Neural progenitor cell (in vitro differentiated cells): Measurements from ENCODE around the gene CUTA.

Experiments used
- EZH2 ChIP-seq: fragments of 200-600 bp; sonication (generic); IDR thresholded peaks from 2 replicates; pipeline ENCODE4 v1.6.1; 2017; ENCODE audit warnings: antibody characterized with exemption, mild to moderate bottlenecking, moderate library complexity
- EZH2phosphoT487 ChIP-seq: fragments of 200-600 bp; sonication (generic); IDR thresholded peaks from 2 replicates; pipeline ENCODE4 v1.6.1; 2017; ENCODE audit warnings: antibody characterized with exemption
- TF ChIP-seq, protein P1 (sequence below): fragments of 200-600 bp; sonication (generic); IDR thresholded peaks from 2 replicates; pipeline ENCODE4 v1.5.1; 2017; ENCODE audit warnings: antibody characterized with exemption, mild to moderate bottlenecking

- TF ChIP-seq, protein P1, sequence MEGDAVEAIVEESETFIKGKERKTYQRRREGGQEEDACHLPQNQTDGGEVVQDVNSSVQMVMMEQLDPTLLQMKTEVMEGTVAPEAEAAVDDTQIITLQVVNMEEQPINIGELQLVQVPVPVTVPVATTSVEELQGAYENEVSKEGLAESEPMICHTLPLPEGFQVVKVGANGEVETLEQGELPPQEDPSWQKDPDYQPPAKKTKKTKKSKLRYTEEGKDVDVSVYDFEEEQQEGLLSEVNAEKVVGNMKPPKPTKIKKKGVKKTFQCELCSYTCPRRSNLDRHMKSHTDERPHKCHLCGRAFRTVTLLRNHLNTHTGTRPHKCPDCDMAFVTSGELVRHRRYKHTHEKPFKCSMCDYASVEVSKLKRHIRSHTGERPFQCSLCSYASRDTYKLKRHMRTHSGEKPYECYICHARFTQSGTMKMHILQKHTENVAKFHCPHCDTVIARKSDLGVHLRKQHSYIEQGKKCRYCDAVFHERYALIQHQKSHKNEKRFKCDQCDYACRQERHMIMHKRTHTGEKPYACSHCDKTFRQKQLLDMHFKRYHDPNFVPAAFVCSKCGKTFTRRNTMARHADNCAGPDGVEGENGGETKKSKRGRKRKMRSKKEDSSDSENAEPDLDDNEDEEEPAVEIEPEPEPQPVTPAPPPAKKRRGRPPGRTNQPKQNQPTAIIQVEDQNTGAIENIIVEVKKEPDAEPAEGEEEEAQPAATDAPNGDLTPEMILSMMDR = no peak
- no peak for TF ChIP-seq EZH2
- no peak for TF ChIP-seq EZH2phosphoT487
Measured at GRCh38 chr6:33429750-33430052, 11.8 kb upstream of the CUTA start.
